Neural cell (in vitro differentiated cells): ENCODE results near the gene LTO1. TPM values are rescaled to one million over a fixed set of nuclear protein-coding genes. Genes with fewer than 3 reads are reported as not detected.

Source experiments
- H2AFZ ChIP-seq: fragments of 200-600, 300-800 bp; sonication (generic), shearing (Covaris generic); 2 replicates; pipeline ENCODE4 v1.6.0; 2014; ENCODE audit warnings: low read depth, mild to moderate bottlenecking, antibody characterized with exemption, low read length, moderate library complexity
- H3F3A ChIP-seq: fragments of 200-600 bp; shearing (Covaris generic); 2 replicates; pipeline ENCODE4 v1.6.1; 2016; ENCODE audit warnings: mild to moderate bottlenecking, moderate library complexity, mixed read lengths, antibody characterized with exemption, low read length; ENCODE audit not compliant: insufficient read depth, poor library complexity, severe bottlenecking
- H3K27ac ChIP-seq: fragments of 200-600, 300-800 bp; sonication (generic), shearing (Covaris generic); 2 replicates; pipeline ENCODE4 v1.5.1; 2014; ENCODE audit warnings: mild to moderate bottlenecking, low read length, moderate library complexity
- H3K27me3 ChIP-seq: fragments of 300-800, 200-600 bp; sonication (generic), shearing (Covaris generic); 2 replicates; pipeline ENCODE4 v1.6.0; 2014; ENCODE audit warnings: mild to moderate bottlenecking, low read depth, low read length, moderate library complexity; ENCODE audit not compliant: insufficient read depth
- H3K36me3 ChIP-seq: fragments of 300-800, 200-600 bp; sonication (generic), shearing (Covaris generic); 2 replicates; pipeline ENCODE4 v1.5.1; 2014; ENCODE audit warnings: mild to moderate bottlenecking, antibody characterized with exemption, low read length, moderate library complexity; ENCODE audit not compliant: insufficient read depth
- H3K4me2 ChIP-seq: fragments of 300-800, 200-600 bp; sonication (generic), shearing (Covaris generic); 2 replicates; pipeline ENCODE4 v1.6.0; 2014; ENCODE audit warnings: mild to moderate bottlenecking, low read length
- H3K4me3 ChIP-seq: fragments of 300-800, 200-600 bp; sonication (generic), shearing (Covaris generic); 2 replicates; pipeline ENCODE4 v1.5.1; 2014; ENCODE audit warnings: mild to moderate bottlenecking, low read length, moderate library complexity
- H3K79me2 ChIP-seq: fragments of 200-600 bp; shearing (Covaris generic); replicated peaks from 2 replicates; pipeline ENCODE4 v1.6.0; 2014; ENCODE audit warnings: mild to moderate bottlenecking, low read length, moderate library complexity; ENCODE audit not compliant: insufficient read depth
- H3K9ac ChIP-seq: fragments of 300-800, 200-600 bp; sonication (generic), shearing (Covaris generic); 2 replicates; pipeline ENCODE4 v1.6.1; 2016; ENCODE audit warnings: mild to moderate bottlenecking, low read length, mixed read lengths
- H3K9me2 ChIP-seq: fragments of 200-600 bp; shearing (Covaris generic); 2 replicates; pipeline ENCODE4 v1.6.1; 2016; ENCODE audit warnings: mild to moderate bottlenecking, low read length, mixed read lengths; ENCODE audit not compliant: insufficient read depth
- H3K9me3 ChIP-seq: fragments of 200-600, 300-800 bp; sonication (generic), shearing (Covaris generic); 2 replicates; pipeline ENCODE4 v1.6.1; 2016; ENCODE audit warnings: mild to moderate bottlenecking, mixed run types, low read length, moderate library complexity, mixed read lengths
- H4K20me1 ChIP-seq: fragments of 200-600 bp; shearing (Covaris generic); 2 replicates; pipeline ENCODE4 v1.6.1; 2016; ENCODE audit warnings: mild to moderate bottlenecking, mixed run types; ENCODE audit not compliant: insufficient read depth
- CTCF ChIP-seq: fragments of 450-650 bp; IDR thresholded peaks from 2 replicates; pipeline ENCODE4 v1.5.1; 2014; ENCODE audit warnings: antibody characterized with exemption, mild to moderate bottlenecking, moderate library complexity; ENCODE audit not compliant: poor library complexity, severe bottlenecking
- EP300 ChIP-seq: fragments of 450-650 bp; conservative IDR thresholded peaks from 2 replicates; pipeline ENCODE4 v1.6.1; 2014; ENCODE audit warnings: antibody characterized with exemption, mild to moderate bottlenecking, moderate library complexity; ENCODE audit not compliant: poor library complexity, severe bottlenecking
- EZH2 ChIP-seq: fragments of 200-600, 300-800 bp; shearing (Covaris generic), sonication (generic); IDR thresholded peaks from 2 replicates; pipeline ENCODE4 v1.6.1; 2014; ENCODE audit warnings: antibody characterized with exemption, low read length, borderline replicate concordance, mild to moderate bottlenecking; ENCODE audit not compliant: insufficient read depth, poor library complexity, severe bottlenecking
- MXI1 ChIP-seq: fragments of 450-650 bp; conservative IDR thresholded peaks from 2 replicates; pipeline ENCODE4 v1.6.1; 2014; ENCODE audit warnings: antibody characterized with exemption, mild to moderate bottlenecking; ENCODE audit not compliant: poor library complexity, severe bottlenecking
- POLR2AphosphoS5 ChIP-seq: IDR thresholded peaks from 2 replicates; pipeline ENCODE4 v1.6.1; 2012
- RAD21 ChIP-seq: fragments of 450-650 bp; conservative IDR thresholded peaks from 2 replicates; pipeline ENCODE4 v1.6.1; 2014; ENCODE audit warnings: antibody characterized with exemption, mild to moderate bottlenecking, moderate library complexity
- REST ChIP-seq: IDR thresholded peaks from 2 replicates; pipeline ENCODE4 v1.6.1; 2012; ENCODE audit warnings: borderline replicate concordance
- SMC3 ChIP-seq: fragments of 450-650 bp; conservative IDR thresholded peaks from 2 replicates; pipeline ENCODE4 v1.6.1; 2014; ENCODE audit warnings: antibody characterized with exemption, mild to moderate bottlenecking, moderate library complexity; ENCODE audit not compliant: poor library complexity
- TAF1 ChIP-seq: IDR thresholded peaks from 2 replicates; pipeline ENCODE4 v1.6.1; 2012; ENCODE audit warnings: low read depth
- polyA plus RNA-seq: library from polyadenylated mRNA; depleted of rRNA; stranded (reverse); fragments of >200 nt; gene quantifications from 2 replicates; pipeline ENCODE4 v1.2.3, GENCODE V29; 2014

The LTO1 gene
- polyA plus RNA-seq, 1 donor from 2014 or later, result 44.4 TPM

- TF ChIP-seq EP300 (no peak), MXI1 (no peak), SMC3 (no peak), EZH2 (no peak), RAD21 (no peak), POLR2AphosphoS5 (no peak), REST (no peak), CTCF (no peak), TAF1 (no peak)
- Histone ChIP-seq H3F3A (no peaks in the 10 kb centered on the region), H3K27ac (no peak overlapping the region), H3K4me2 (no peak overlapping the region), H3K36me3 (no peaks in the 10 kb centered on the region), H2AFZ (no peak overlapping the region), H3K4me3 (no peak overlapping the region), H4K20me1 (no peaks in the 10 kb centered on the region), H3K9me3 (no peaks in the 10 kb centered on the region), H3K9me2 (no peaks in the 10 kb centered on the region), H3K79me2 (no peaks in the 10 kb centered on the region), H3K9ac (no peak overlapping the region), H3K27me3 (no peaks in the 10 kb centered on the region)
Observed at GRCh38 chr11:69662021-69662698, 13.0 kb downstream of the LTO1 start.

DNA sequence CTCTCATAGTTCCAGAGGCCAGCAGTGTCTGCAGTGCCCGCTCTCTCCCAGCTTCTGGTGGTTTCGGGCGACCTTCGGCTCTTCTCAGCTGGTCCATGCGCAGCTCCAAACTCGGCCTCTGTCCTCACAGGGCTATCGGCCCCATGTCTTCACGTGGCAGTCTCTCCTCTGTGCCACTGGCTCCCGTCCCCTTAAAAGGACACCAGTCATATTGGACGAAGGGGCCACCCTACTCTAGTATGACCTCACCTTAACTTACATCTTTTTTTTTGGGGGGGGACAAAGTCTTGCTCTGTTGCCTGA, 13.8 kb downstream of the LTO1 start:
- Histone ChIP-seq H3K4me2 (no peak overlapping the region), H3K36me3 (no peaks in the 10 kb centered on the region), H3K79me2 (no peaks in the 10 kb centered on the region), H3K9ac (no peak overlapping the region), H3K27ac (no peak overlapping the region), H3K4me3 (no peak overlapping the region), H3K9me3 (no peaks in the 10 kb centered on the region), H4K20me1 (no peaks in the 10 kb centered on the region), H3K9me2 (no peaks in the 10 kb centered on the region), H3F3A (no peaks in the 10 kb centered on the region), H2AFZ (no peak overlapping the region), H3K27me3 (no peaks in the 10 kb centered on the region)
- no peak for TF ChIP-seq POLR2AphosphoS5
- no peak for TF ChIP-seq EZH2
- TF ChIP-seq SMC3, result no peak
- no peak for TF ChIP-seq CTCF
- TF ChIP-seq RAD21, result no peak
- no peak for TF ChIP-seq TAF1
- TF ChIP-seq REST, result no peak
